GM18858 (cell line): Measurements from ENCODE around the gene KRTAP9-2.
"Not testable (repeated sequence)": the region's sequence is repeated elsewhere in the genome, so short reads cannot be mapped to it uniquely, and the experiment has no call there.

ENCODE experiments used
- ATAC-seq: cut with Tn5 transposase; IDR thresholded peaks from one replicate; pipeline ENCODE4 v1.9.1; 2021; ENCODE audit not compliant: unreplicated experiment

KRTAP9-2 gene, protein sequence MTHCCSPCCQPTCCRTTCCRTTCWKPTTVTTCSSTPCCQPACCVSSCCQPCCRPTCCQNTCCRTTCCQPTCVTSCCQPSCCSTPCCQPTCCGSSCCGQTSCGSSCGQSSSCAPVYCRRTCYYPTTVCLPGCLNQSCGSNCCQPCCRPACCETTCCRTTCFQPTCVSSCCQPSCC

DNA sequence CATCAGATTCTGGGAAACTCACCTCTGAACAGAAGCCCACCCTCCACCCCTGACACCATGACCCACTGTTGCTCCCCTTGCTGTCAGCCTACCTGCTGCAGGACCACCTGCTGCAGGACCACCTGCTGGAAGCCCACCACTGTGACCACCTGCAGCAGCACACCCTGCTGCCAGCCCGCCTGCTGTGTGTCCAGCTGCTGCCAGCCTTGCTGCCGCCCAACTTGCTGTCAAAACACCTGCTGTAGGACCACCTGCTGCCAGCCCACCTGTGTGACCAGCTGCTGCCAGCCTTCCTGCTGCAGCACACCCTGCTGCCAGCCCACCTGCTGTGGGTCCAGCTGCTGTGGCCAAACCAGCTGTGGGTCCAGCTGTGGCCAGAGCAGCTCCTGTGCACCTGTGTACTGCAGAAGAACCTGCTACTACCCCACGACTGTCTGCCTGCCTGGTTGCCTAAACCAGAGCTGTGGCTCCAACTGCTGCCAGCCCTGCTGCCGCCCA lies at the start of gene KRTAP9-2:
Gene KRTAP9-2, plus strand, starts transcription at position 51 of the 498 bp plus-strand sequence. Its CDS starts 7 bp downstream, at position 58.
- not testable (repeated sequence) for ATAC-seq

DNA sequence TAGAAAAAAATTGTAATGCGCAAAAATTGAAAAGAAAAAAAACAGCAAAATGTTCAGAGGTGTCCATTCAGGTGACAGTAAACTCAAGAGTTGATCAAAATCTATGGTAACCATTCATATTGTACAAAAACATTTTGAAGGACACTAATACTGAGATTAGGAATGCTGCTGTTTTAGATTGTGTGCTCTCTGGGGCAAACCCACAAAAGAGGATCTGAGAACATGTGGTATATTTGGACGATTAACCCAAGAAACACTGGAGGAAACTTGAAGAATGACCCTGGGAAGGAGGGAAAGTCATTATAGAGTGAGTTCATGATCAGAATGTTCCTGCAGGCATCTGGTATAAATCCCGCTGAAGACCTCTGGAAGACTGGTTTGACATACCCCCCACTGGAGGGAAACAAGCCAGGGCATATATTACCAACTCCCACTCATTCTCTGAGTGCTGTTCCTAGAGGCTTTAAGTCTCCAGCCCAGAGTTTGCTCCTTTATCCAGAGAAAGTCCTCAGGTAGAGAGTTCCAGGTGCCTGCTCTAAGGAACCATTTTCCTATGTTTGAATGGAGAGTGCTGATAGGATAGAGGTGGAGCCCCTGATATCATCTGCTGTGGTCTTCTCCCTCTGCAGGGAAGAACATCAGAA lies 49.6 kb upstream of the KRTAP9-2 start:
- no peak for ATAC-seq

DNA sequence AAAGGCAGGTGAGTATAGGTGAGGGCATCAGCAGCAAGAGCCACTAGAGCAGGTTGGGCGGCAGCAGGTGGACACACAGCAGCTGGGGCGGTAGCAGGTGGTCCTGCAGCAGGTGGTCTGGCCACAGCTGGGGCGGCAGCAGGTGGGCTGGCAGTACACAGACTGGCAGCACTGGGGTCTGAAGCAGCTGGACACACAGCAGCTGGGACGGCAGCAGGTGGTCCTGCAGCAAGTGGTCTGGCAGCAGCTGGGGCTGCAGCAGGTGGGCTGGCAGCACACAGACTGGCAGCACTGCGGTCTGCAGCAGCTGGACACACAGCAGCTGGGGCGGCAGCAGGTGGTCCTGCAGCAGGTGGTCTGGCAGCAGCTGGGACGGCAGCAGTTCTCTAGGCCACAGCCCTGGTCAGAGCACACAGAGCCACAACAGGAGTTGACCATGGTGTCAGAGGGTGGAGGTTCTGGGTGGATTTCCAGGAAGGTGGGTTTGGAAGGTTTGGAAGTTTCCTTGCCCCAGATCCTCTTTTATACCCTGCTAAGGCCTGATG lies 48.6 kb upstream of the KRTAP9-2 start, which contains the start of gene KRTAP4-2:
Gene KRTAP4-2, minus strand, starts transcription at position 495 of the 545 bp plus-strand sequence. Its CDS starts 57 bp downstream, at position 438.
- ATAC-seq = no peak

DNA sequence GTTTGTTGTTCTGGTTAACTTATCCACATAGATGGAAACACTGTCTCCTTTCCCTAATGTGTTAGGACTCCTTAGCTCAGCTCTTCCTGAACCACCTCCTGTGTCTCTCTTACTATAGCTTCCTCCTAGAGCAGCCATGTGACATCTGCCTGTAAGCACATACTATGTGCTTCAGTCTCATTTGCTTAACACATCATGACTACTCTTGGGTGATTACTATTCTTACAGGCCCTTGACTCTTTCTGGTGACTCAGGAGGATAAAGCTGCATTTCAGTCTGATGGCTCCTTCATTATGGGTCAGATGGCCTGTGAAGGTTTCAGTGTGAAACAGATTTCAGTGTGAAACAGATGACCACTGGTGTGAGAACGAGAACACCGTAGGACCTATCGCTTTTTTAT lies 48.1 kb upstream of the KRTAP9-2 start:
- ATAC-seq = no peak

DNA sequence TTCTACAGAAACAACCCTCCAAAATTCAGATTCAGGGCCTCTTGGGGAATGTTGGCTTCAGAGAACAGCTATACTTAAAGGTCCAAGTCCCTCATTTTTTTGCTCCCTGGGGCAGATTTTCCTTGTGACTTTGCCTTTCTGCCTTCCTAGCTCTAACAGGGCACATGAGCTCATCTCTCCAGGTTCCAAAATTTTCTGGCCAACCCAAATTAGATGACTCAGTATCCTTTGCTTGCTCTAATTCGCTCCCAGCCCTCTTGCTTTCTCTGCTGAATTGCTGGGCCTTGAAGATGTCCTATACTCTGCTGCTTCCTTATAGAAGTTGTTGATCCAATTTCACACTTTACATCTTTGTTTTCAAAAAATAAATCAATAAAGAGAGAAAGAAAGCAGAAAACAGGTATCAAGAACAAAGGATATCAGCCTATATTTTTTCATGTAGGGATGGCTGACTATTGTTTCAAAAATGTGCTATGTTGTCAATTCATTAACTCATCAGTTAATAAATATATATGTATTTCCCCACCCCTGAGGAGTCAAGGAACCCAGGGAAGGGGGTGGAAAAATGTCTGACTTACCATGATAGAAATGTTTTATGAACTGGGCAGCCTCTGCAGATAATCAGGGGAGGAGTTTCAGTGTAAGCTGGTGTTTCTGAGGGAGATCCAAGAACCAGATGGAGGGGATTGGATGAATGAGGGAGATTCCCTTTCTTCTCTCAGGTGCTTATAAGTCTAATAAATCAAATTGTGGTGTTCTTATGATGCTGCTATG lies 47.4 kb upstream of the KRTAP9-2 start:
- no peak for ATAC-seq

DNA sequence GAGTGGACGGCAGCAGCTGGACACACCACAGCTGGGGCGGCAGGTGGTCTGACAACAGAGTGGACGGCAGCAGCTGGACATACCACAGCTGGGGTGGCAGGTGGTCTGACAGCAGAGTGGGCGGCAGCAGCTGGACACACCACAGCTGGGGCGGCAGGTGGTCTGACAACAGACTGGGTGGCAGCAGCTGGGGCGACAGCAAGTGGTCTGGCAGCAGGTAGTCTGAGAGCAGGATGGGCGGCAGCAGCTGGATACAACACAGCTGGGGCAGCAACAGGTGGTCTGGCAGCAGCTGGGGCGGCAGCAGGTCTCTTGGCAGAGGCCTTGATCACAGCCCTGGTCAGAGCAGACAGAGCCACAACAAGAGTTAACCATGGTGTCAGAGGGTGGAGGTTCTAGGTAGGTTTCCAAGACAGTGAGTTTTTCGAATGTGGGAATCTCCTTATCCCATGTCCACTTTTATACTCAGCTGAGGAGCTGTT lies 41.9 kb upstream of the KRTAP9-2 start, which contains the start of gene KRTAP4-1:
Gene KRTAP4-1, minus strand, starts transcription at position 432 of the 482 bp plus-strand sequence. Its CDS starts 57 bp downstream, at position 375.
- ATAC-seq = no peak

DNA sequence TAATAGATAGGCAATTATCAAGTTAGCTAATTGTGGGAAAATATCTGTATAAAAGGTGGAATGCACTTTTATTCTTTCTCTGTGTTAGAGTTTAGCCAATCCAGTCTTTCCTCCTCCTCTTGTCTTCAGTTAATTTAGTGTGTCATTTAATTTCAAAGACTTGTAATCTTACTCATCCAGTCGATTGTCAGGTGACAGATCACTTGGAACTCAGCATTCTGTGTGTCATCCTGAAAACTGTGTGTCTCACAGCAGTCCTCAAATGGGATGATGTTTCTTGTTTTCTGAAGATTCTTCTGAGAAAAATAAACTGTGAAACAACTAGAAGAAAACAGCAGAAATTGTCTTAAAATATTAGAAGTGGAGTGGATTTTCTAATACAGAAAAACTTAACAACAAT lies 41.4 kb upstream of the KRTAP9-2 start:
- ATAC-seq = no peak

DNA sequence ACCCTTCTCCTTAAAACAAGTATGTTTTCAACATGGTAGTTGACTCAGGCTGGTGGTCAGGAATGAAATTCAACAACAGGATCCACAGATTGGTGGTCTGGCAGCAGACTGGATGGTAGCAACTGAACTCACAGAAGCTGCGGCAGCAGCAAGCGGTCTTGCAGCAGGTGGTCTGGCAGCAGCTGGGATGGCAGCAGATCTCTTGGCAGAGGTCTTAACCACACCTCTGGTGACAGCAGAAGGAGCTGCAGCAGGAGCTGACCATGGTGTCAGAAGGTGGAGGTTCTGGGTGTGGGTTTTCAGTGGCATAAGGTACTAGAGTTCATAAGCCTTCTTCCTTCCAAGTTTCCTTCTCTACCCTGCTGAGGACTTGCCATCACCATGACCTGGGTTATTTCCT lies 39.6 kb upstream of the KRTAP9-2 start:
- no peak for ATAC-seq

DNA sequence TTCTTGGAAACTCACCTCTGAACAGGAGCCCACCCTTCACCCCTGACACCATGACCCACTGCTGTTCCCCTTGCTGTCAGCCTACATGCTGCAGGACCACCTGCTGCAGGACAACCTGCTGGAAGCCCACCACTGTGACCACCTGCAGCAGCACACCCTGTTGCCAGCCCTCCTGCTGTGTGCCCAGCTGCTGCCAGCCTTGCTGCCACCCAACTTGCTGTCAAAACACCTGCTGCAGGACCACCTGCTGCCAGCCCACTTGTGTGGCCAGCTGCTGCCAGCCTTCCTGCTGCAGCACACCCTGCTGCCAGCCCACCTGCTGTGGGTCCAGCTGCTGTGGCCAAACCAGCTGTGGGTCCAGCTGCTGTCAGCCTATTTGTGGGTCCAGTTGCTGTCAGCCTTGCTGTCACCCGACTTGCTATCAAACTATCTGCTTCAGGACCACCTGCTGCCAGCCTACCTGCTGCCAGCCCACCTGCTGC lies 36.6 kb upstream of the KRTAP9-2 start, which contains the start of gene KRTAP9-1:
Gene KRTAP9-1, plus strand, starts transcription at position 51 of the 482 bp plus-strand sequence. Its CDS starts 0 bp downstream, at position 51.
- ATAC-seq = not testable (repeated sequence)

DNA sequence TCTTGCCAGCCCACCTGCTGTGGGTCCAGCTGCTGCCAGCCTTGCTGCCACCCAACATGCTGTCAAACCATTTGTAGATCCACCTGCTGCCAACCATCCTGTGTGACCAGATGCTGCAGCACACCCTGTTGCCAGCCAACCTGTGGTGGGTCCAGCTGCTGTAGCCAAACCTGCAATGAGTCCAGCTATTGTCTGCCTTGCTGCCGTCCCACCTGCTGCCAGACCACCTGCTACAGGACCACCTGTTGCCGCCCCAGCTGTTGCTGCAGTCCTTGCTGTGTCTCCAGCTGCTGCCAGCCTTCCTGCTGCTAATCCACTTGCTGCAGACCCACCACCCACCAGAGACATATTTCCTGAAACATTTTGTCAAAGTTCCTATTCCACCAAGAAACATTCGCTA lies 36.1 kb upstream of the KRTAP9-2 start:
- ATAC-seq = no peak

DNA sequence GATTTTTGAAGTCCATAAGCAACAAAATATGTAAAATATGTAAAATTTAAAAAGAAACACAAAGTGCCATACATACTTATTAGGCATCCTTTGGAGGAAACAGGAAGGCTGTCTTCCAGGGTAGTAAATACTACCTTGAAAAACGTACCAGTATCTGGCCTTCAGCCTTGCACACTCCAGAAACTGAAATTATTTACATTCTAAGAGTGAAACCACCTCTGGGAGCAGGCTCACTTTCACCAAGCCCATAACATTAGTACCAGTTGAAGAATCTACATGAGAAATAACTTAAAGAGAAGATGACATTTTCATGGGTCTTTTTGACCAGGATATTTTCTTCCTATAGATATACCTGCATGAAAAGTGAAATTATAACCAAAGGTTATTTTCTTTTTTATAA lies 30.4 kb upstream of the KRTAP9-2 start:
- no peak for ATAC-seq

DNA sequence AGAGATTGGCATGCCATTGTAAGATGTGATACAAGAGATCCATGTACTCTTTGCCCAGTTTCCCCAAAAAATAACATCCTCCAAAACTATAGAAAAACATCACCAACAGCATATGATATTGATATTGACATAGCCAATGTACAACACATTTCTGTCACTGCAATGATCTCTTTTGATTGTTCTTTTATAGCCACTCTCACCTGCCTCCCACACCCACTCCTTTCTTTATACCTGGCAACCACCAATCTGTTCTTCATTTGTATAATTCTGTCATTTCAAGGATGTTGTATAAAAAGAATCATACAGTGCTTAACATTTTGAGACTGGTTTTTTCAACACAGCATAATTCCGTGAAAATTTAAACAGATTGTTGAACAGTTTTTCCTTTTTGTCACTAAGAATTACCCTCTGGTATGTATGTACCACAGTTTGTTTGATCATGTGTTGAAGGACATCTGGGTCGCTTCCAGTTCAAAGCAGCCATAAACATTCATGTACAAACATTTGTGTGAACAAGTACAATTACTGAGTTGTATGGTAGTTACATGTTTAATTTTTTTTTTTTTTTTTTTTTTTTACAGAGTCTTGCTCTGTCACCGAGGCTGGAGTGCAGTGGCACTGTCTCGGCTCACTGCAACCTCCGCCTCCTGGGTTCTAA lies 26.9 kb upstream of the KRTAP9-2 start:
- no peak for ATAC-seq

DNA sequence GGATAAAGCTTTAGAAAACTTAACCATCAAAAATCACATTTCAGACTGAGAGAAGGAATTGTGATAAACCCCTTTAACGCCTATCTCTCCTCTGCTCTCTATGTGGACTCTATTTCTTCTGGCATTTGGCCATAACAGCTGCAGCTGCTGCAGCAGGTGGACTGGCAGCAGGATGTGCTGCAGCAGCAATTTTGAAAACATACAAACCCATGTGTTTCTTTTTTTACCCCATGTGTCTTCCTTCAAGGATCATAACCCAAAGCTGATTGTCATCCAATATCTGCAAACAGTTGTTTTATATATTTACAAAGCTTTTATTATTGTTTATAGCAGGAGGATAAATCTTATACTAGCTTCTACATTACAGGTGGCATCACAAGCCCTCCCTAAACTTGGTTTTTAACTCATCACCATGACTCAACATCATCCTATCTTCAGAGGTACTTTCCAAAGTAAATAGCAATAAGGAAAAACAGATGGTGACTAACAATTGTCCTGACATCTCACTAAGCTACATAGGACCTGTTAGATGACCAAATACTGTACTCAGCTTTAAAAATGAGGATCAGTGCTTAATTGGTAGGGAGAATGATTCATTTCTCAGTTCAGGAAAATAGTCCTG lies 14.5 kb upstream of the KRTAP9-2 start:
- no peak for ATAC-seq

DNA sequence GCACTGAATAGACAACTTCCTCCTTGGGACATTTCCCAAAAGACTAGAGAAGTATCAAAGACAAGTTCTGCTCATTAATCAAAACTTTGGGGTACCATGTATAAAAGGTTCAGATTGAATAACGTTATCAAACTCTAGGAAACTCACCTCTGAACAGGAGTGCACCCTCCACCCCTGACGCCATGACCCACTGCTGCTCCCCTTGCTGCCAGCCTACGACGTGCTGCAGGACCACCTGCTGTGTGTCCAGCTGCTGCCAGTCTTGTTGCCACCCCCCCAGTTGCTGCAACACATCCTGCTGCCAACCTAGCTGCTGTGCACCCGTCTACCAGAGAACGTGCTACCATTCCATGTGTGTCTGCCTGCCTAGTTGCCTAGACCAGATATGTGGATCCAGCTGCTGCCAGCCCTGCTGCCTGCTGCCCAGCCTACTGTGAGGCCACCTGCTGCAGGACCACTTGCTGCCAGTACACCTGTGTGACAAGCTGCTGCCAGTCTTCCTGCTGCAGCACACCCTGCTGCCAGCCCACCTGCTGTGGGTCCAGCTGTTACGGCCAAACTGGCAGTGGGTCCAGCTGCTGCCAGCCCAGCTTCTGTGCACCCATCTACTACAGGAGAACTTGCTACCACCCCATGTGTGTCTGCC lies 13.8 kb upstream of the KRTAP9-2 start:
- ATAC-seq = no peak

DNA sequence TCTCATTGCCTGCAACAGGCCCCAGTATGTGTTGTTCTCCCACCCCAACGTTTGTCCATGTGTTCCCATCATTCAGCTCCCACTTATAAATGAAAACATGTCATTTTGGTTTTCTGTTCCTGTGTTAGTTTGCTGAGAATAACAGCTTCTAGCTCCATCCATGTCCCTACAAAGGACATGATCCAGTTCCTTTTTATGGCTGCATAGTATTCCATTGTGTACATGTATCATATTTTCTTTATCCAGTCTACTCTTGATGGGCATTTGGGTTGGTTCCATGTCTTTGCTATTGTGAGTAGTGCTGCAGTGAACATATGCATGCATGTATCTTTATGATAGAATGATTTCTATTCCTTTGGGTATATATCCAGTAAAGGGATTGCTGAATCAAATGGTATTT lies 10.8 kb upstream of the KRTAP9-2 start:
- ATAC-seq = no peak

DNA sequence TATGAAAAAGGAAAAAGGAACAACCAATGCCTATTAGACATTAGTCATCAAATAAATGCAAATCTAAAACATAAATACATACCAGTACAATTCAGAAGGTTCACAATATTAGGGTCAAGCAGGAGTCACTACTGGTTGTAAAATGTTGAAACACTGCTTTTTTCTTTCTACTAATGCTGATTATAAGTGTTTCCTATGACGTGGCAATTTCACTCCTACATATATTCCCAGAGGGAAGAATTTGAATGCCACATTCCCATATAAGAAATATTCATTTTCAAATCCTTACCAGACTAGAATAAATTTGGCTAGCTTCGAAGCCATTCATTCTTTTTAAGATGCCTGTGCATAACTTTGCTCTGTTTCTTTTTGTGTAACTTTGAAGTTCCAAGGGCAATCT lies 2.6 kb upstream of the KRTAP9-2 start:
- ATAC-seq = no peak

DNA sequence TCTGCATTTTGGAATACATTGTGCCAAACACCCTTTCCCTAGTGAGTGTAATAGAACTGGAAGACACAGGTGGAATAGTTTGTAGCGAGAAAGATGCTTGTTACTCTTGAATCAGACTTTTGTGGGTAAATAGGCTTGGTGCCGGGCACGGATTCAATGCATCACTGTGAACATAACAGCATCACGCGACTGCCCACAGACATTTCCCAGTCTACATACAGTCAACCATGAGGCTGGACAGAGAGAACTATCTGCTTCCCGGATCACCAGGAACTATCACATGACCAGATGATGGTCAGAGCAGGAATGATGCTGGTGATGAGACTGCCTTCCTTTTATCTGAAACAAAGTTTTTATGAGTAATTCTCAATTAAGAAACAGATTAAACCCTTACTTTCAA lies 397 bp upstream of the KRTAP9-2 start:
- ATAC-seq = no peak

DNA sequence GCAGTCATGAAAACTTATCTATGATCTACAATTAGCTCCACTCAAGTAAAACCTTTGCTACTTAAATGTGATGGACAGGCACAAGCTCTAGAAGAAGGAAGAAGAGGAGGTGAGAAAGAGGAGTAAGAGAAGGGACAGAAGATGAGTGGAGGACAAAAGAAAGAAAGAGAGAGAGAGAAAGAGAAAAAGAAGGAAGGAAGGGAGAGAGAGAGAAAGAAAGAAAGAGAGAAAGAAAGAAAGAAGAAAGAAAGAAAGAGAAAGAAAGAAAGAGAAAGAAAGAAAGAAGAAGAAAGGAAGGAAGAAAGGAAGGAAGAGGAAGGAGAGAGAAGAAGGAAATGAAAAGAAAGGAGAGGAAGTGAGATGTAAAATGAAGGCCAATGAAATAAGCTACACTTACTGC lies 3.6 kb downstream of the KRTAP9-2 start:
- ATAC-seq = no peak

DNA sequence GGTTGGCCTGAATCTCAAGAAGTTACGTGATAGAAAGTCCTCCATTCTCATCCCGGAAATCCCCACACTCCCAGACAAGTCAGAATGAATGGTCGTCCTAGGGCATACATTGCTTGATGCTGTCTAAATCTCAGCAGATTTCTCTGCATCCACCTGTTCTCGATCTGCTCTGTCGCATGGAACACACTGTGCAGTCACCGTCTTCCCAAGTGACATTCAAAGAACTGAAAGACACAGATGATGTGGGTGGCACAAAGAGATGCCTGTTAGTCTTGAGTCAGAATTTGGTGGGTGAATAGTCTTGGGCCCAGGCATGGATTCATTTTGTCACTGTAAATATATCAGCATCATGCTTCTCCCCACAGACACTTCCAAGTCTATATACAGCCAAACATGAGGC lies 5.3 kb downstream of the KRTAP9-2 start:
- ATAC-seq = no peak
